Measurements from ENCODE around the gene LACRT. TPM values are rescaled to one million over a fixed set of nuclear protein-coding genes. Genes with fewer than 3 reads are reported as not detected.
"Not testable (repeated sequence)": the region's sequence is repeated elsewhere in the genome, so short reads cannot be mapped to it uniquely, and the experiment has no call there.

LACRT gene
- total and polyA plus RNA-seq, 5 experiments from 2014 or later, result not detected

DNA sequence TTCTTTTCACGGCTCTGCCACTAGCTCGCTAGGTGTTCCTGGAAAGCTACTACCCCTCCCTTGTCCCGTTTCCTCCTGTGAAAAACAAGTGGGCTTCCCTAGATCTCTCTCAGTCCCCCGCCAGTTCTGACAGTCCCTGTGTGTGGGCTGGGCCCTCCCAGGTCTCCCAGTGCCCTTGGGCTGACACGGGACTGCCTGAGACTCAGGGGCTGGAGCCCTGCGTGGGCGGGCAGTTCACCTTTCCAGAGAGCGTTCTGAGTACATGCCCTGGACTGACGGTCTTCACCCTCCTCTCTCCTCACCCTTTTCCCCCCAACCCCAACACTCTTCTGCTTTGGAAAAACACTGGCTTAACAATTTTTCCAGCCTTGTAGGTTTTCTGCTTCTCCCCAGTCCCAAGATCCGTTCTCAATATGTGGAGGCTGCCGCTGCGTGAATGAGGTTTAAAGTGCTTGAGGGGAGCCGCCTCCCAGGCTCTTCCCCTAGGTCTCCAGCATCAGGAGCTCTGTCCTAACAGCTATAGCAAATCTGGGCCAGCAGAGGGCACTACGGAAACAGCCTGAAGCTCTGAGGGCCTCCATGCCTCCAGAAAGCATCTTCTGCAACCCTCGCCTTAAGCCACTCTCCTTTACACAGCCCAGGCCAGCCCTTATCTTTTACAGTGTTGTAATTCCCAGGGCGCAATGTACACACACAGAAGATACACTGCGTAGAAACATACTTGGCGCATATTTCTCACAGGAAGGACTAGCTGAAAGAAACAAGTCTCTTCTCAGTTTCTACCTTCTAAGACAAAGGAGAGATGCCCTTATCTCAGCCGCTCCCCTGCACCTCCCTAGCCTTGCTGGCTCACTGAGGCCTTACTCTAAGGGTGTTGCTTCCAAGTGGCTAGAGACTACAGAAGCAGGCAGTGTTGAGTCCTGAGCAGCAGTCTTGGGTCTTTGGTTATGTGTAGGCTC is 23.9 kb upstream of the LACRT start:
- Mint-ChIP-seq H3K27me3 (peaks cover 14 to 22% (median 20%) of the 10 kb centered on the region in 5 donors), H3K4me1 (no peaks in the 10 kb centered on the region), H3K9me3 (no peaks in the 10 kb centered on the region), H3K4me3 (no peak overlapping the region), H3K36me3 (no peaks in the 10 kb centered on the region), H3K27ac (peak overlapping the region in 1 of 10 donors; percentile 22)
- POLR2A ChIA-PET, result no interaction called here
- ATAC-seq, result peak; percentile 45 to 52
- peak in 9 of 10 donors; percentile 6 to 65 (median 15) for DNase-seq

DNA sequence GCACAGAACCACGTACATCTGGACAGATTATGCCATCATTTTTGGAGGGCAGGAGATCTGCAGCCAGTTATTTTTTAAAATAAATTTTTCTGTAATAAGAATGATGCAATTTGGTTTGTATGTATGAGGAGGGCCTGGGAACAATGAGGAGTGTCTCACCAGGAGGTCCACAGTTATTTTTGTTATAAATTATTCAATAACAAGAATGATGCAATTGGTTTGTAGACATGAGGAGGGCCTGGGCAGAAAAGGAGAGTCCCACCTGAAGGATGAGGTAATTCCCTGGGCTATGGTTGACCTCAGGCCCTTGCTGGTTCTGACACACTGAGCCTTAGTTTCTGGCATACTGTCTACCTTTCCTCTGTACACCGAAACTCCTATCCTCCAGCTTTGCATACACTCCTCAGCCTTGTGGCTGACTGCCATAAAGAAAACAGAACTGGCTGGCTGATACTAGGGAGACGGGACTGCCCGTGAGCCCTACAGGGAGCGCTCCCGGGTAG is 22.5 kb upstream of the LACRT start:
- POLR2A ChIA-PET, result no interaction called here
- H3K4me1 Mint-ChIP-seq, result no peaks in the 10 kb centered on the region
- DNase-seq, result no peak
- no peak for ATAC-seq
- H3K4me3 Mint-ChIP-seq, result no peak overlapping the region
- H3K27ac Mint-ChIP-seq, result no peak overlapping the region
- H3K27me3 Mint-ChIP-seq, result peaks cover 19 to 31% (median 27%) of the 10 kb centered on the region in 5 donors
- H3K9me3 Mint-ChIP-seq, result no peaks in the 10 kb centered on the region
- H3K36me3 Mint-ChIP-seq, result no peaks in the 10 kb centered on the region

DNA sequence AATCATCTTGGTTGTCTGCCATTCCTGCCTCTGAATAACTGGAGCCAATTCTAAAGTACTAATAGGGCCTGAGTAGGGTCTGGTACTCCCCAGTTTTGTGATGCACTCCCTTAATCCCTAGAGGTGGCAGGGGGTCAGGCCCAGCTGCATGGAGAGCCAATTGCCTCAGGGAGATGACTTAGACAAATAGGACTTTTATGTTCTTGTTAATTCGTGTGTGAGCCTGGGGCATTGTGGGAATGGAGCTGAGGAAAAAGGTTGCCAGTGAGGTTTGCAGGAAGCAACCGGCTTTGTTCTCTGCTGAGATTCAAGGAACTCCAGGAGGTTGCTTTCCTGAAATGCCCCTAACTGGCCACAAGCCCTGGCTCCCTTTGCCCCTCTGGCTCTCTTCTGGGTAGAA is 20.2 kb upstream of the LACRT start:
- Mint-ChIP-seq H3K36me3 (no peaks in the 10 kb centered on the region), H3K27ac (no peak overlapping the region), H3K27me3 (peaks cover 19 to 32% (median 23%) of the 10 kb centered on the region in 5 donors), H3K4me1 (no peaks in the 10 kb centered on the region), H3K9me3 (no peaks in the 10 kb centered on the region), H3K4me3 (no peak overlapping the region)
- POLR2A ChIA-PET, result interaction anchor here (0.5 kb wide), 1 partner anchor 49 kb away, joined by 4 read pairs; no protein-coding TSS in a partner anchor
- DNase-seq (no peak), ATAC-seq (no peak)

DNA sequence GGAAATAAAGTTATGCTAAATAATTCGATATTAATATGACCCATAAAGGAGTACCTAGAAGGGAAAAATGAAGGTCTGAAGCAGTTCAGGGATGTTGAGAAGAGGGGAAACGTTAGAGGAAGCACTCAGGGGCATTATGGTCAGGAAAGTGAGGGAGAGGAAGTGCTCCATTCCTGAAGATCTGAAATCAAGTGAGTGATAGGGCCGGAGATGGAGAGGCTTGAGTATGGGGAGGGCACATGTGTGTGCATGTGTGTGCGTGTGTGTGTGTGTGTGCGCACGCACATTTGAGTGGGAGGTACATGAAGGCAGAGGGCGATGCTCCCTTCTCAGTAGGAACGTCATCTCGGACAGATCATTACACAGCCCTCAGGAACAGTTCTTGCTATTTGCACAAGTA is 18.3 kb upstream of the LACRT start:
- H3K4me3 Mint-ChIP-seq, result no peak overlapping the region
- POLR2A ChIA-PET, result no interaction called here
- H3K4me1 Mint-ChIP-seq, result no peaks in the 10 kb centered on the region
- DNase-seq, result no peak
- no peak overlapping the region for H3K27ac Mint-ChIP-seq
- ATAC-seq, result no peak
- no peaks in the 10 kb centered on the region for H3K36me3 Mint-ChIP-seq
- no peaks in the 10 kb centered on the region for H3K9me3 Mint-ChIP-seq
- H3K27me3 Mint-ChIP-seq, result peaks cover 9 to 24% (median 17%) of the 10 kb centered on the region in 5 donors

DNA sequence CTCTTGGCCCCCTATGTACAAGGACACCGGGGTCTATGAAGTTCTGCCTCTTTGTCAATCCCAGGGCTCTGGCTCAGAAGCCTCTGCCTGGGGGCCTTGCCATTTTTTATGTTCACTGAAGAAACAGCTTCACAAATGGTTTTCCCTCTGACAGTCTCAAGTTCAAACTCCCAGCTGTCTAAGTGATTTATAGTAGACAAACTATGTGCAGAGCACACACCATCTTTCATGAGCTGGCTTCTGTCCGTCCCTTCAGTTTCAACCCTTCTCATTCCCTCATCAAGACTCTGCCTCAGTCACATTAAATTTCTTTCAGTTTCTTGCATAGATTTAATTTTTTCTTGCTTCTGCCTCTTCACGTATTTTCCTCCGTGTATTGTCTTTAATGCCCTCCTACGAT is 16.2 kb upstream of the LACRT start:
- no peak for ATAC-seq
- POLR2A ChIA-PET, result no interaction called here
- Mint-ChIP-seq H3K9me3 (no peaks in the 10 kb centered on the region), H3K4me1 (no peaks in the 10 kb centered on the region), H3K4me3 (no peak overlapping the region), H3K36me3 (no peaks in the 10 kb centered on the region), H3K27me3 (peaks cover 14 to 31% (median 24%) of the 10 kb centered on the region in 5 donors), H3K27ac (no peak overlapping the region)
- no peak for DNase-seq

DNA sequence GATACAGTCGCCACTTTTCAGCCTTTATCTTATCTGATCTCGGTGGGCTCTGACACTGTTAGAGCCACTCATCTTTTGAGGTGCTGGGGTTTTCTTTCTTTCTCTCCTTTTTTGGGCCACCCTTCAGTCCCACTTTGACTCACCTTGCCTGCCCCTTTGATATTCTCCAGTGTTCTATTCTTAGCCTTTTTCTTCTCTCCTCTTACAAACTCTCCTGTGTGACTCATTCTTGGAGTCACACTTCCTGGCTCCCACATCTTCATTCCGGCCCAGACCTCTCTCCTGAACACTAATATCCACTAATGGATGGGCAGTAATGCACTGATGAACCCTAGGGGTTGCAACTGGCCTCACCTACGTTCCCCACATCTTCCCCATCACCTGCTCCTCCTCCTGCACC is 15.7 kb upstream of the LACRT start:
- H3K4me3 Mint-ChIP-seq, result no peak overlapping the region
- POLR2A ChIA-PET, result no interaction called here
- H3K36me3 Mint-ChIP-seq, result no peaks in the 10 kb centered on the region
- no peak for DNase-seq
- ATAC-seq, result no peak
- H3K4me1 Mint-ChIP-seq, result no peaks in the 10 kb centered on the region
- H3K27ac Mint-ChIP-seq, result no peak overlapping the region
- peaks cover 15 to 31% (median 24%) of the 10 kb centered on the region in 5 donors for H3K27me3 Mint-ChIP-seq
- H3K9me3 Mint-ChIP-seq, result no peaks in the 10 kb centered on the region

DNA sequence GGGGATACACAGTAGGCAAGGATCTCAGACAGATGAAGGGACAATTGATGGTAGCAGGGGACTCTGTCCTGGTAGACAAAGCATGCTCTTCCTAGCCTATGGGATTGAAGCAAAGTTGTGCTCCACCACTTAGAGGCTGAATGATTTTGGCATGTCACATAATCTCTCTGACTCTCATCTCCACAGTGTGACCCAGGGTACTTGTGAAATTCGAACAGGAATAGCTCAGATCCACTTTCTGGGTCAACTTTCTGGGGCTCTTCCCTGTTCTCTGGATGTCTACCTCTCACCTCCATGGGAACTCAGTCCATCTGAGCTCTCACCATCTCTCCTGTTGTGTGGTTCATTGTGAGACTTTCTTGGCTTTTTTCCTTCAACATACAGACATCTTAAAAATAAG is 15.1 kb upstream of the LACRT start:
- Mint-ChIP-seq H3K27me3 (peaks cover 15 to 35% (median 29%) of the 10 kb centered on the region in 5 donors), H3K4me3 (no peak overlapping the region), H3K36me3 (no peaks in the 10 kb centered on the region), H3K9me3 (no peaks in the 10 kb centered on the region), H3K27ac (no peak overlapping the region), H3K4me1 (no peaks in the 10 kb centered on the region)
- DNase-seq, result no peak
- POLR2A ChIA-PET, result no interaction called here
- ATAC-seq, result no peak

DNA sequence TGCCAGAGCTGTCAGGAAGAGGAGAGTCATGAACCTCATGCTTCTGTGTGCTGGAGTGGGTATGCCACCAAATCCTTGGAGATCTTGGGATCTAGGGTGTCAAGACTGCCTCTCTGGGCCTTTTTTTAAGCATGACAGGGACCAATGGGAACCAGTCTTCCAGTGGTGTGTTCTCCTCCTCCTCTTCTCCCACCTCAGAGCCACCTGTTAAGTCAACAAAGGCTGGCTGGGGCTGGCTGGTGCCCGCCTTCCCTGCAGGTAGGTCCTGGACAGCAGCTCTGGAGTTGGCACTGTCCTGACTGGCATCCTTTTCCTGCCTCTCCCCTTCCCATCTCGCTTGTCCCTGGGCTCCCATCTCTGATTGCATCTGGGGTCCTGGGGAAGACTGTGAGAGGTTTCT is 13.6 kb upstream of the LACRT start, which contains the start of gene DCD:
DCD (minus strand) TSS at position 101 of the 400 bp plus-strand sequence; CDS start at position 39, 62 bp downstream.
- DNase-seq (no peak), ATAC-seq (no peak)
- Mint-ChIP-seq H3K27me3 (peaks cover 13 to 46% (median 31%) of the 10 kb centered on the region in 5 donors), H3K9me3 (no peaks in the 10 kb centered on the region), H3K36me3 (no peaks in the 10 kb centered on the region), H3K27ac (no peak within 1 kb of the TSS), H3K4me3 (no peak within 1 kb of the TSS), H3K4me1 (no peaks in the 10 kb centered on the region)
- POLR2A ChIA-PET, result no interaction called here

DNA sequence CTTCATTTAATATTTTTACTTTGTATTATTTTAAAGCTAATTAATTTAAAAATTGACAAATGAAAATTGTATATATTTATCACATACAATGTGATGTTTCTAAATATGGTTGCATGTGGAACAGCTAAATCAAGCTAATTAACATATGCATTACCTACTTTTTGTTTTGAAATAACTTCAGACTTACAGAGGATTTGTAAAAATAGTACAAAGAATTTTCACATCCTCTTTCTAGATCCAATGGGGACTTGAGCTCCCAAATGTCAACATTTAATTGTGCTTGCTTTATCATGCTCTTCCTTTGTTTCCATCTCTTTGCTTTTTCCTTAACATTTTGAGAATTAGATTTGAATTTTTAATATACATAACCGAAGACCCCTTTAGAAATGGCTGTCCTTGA is 6.9 kb upstream of the LACRT start:
- no peaks in the 10 kb centered on the region for H3K9me3 Mint-ChIP-seq
- POLR2A ChIA-PET, result no interaction called here
- ATAC-seq, result no peak
- peaks cover 4 to 35% (median 14%) of the 10 kb centered on the region in 5 donors for H3K27me3 Mint-ChIP-seq
- no peak overlapping the region for H3K4me3 Mint-ChIP-seq
- H3K4me1 Mint-ChIP-seq, result peaks cover 0 to 12% (median 0%) of the 10 kb centered on the region in 4 donors
- DNase-seq, result no peak
- no peak overlapping the region for H3K27ac Mint-ChIP-seq
- no peaks in the 10 kb centered on the region for H3K36me3 Mint-ChIP-seq

DNA sequence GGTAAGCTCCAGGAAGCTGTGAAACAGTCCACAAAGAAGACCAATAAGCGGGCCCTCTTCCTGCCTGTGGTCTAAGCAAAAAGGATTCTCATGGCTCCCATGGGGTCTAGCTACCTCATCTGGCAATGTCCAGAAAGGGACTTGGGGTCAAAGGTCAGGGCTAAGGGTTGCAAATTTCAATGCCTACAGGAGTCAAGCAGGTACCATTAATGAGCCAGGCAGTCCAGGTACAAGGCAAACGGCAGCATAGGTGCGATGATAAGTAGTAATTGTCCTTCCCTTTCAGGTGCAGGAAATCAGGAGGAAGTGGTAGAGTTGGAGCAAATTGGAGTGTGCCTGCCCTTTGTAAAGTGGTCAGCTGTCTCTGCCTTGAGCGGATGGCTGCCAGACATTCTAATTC is 6.4 kb upstream of the LACRT start:
- H3K27ac Mint-ChIP-seq, result no peak overlapping the region
- no peak for DNase-seq
- no peaks in the 10 kb centered on the region for H3K9me3 Mint-ChIP-seq
- peaks cover under 1 to 31% (median 10%) of the 10 kb centered on the region in 5 donors for H3K27me3 Mint-ChIP-seq
- POLR2A ChIA-PET, result no interaction called here
- H3K36me3 Mint-ChIP-seq, result no peaks in the 10 kb centered on the region
- H3K4me1 Mint-ChIP-seq, result peaks cover 0 to 12% (median 0%) of the 10 kb centered on the region in 4 donors
- ATAC-seq, result no peak
- H3K4me3 Mint-ChIP-seq, result no peak overlapping the region

DNA sequence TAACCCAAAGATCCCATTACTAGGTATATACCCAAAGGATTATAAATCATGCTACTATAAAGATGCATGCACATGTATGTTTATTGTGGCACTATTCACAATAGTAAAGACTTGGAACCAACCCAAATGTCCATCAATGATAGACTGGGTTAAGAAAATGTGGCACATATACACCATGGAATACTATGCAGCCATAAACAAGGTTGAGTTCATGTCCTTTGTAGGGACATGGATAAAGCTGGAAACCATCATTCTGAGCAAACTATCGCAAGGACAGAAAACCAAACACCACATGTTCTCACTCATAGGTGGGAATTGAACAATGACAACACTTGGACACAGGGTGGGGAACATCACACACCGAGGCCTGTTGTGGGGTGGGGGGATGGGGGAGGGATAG is 4.4 kb upstream of the LACRT start:
- H3K36me3 Mint-ChIP-seq, ATAC-seq, H3K27ac Mint-ChIP-seq, H3K4me3 Mint-ChIP-seq, DNase-seq, POLR2A ChIA-PET, H3K9me3 Mint-ChIP-seq: not testable (repeated sequence)
- Mint-ChIP-seq H3K4me1 (peaks cover 0 to 12% (median 0%) of the 10 kb centered on the region in 4 donors), H3K27me3 (peaks cover 0 to 23% (median 5%) of the 10 kb centered on the region in 5 donors)

DNA sequence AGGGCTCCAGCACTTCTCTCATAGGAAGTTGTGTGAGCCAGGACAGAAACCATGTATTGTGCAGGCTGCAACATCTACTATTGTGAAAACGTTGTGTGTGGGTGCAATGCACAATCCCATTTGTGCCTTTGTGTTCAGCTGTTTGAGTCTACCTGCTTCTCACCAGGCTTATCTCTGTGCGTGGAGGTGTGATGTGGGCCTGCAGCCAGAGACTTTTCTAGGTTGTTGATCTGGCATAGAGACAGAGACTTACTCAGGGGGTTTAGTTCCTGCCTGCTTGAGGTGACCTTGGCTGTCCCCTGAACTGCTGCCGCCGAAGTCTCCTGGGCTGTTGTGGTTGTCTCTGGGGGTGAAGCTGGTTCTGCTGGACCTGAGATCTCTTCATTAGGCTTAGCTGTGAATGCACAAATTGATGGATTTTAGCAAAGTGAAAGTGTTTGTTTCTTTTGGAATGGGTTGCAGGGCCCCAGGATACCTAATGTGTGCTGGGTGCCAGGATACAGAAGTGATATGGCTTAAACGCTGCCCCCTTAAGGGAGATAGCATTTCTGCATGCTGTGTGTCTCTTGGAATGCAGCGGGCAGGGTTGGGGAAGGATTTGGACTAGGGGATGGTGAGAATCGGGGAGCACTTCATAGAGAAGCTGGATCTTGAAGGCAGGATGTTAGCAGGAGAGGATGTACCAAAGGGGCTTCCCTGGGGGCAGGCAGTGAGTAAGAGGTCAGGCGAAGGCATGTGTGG is 2.5 kb downstream of the LACRT start:
- no peak overlapping the region for H3K4me3 Mint-ChIP-seq
- peaks cover 0 to 5% (median 0%) of the 10 kb centered on the region in 4 donors for H3K4me1 Mint-ChIP-seq
- ATAC-seq (no peak), DNase-seq (no peak)
- H3K9me3 Mint-ChIP-seq, result peaks cover 5 to 17% (median 8%) of the 10 kb centered on the region in 9 donors
- H3K36me3 Mint-ChIP-seq, result peaks cover 0 to 10% (median 9%) of the 10 kb centered on the region in 3 donors
- POLR2A ChIA-PET, result no interaction called here
- no peak overlapping the region for H3K27ac Mint-ChIP-seq
- peaks cover 16 to 57% (median 49%) of the 10 kb centered on the region in 5 donors for H3K27me3 Mint-ChIP-seq

DNA sequence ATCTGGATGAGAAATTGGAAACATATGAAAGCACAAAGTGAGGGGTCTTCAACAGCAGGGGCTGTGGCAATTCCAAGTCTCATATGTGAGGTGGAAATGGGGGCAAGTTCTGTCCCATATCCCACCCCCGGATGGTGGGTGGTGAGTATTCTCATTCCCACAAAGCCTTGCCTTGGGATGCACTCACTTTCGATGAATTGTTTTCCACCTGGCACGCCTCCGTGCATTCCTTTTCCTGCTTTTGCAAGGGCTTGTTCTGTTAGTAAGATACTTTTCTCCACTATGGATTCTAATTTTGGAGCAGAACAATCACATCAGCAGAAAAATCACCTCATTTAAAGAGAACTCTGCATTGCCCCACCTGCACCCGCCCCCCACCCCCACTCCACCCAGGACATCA is 3.1 kb downstream of the LACRT start:
- peaks cover 0 to 5% (median 0%) of the 10 kb centered on the region in 4 donors for H3K4me1 Mint-ChIP-seq
- no peak overlapping the region for H3K27ac Mint-ChIP-seq
- H3K36me3 Mint-ChIP-seq, result peaks cover 6 to 16% (median 12%) of the 10 kb centered on the region in 3 donors
- POLR2A ChIA-PET, result no interaction called here
- no peak overlapping the region for H3K4me3 Mint-ChIP-seq
- DNase-seq, result no peak
- H3K9me3 Mint-ChIP-seq, result peaks cover 5 to 23% (median 13%) of the 10 kb centered on the region in 9 donors
- peaks cover 22 to 64% (median 53%) of the 10 kb centered on the region in 5 donors for H3K27me3 Mint-ChIP-seq
- no peak for ATAC-seq
